NK-92 (cell line): ENCODE data around the gene GSTT2B.
"Not testable (repeated sequence)": the region's sequence is repeated elsewhere in the genome, so short reads cannot be mapped to it uniquely, and the experiment has no call there.

ENCODE experiments used
- DNase-seq: peaks from one replicate; lab custom pipeline; 2025; ENCODE audit not compliant: unreplicated experiment; lab: John Stamatoyannopoulos, UW

Gene GSTT2B

DNA sequence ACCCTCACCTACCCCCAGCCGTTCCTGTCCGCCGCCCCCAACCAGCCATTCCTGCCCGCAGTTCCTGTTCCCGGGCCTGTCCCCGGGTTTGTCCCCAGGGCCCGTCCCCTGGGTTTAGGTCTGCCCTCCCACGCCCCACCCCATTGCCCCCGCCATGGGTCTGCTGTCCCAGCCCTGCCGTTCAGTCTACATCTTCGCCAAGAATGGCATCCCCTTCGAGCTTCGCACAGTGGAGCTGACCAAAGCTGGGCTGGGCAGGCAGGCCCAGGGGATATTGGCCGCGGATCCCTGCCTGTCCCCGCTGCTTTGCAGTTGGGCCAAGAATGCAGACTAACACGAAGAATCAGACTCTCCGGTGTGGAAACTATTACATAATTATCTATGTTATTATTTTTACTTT, 11.2 kb downstream of the GSTT2B start:
- DNase-seq: not testable (repeated sequence)

DNA sequence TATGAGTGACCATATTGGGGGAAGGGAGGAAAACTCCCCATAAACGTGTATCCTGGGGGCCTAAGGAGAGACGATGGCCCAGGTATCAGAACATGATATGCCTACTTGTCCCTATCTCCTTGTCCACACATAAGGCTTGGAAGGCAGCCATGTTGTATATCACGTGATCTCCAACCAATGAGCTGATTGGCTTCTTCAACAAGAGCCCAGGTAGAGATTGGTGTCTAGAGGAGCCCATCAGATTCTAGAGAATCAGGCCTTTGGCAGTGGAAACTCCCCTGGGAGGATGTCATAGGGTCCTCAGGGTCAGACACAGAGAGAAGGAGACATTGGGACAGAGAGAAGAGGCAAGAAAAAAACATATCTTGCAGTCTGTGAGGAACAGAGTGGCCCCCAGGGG, 13.6 kb downstream of the GSTT2B start:
- DNase-seq: not testable (repeated sequence)

DNA sequence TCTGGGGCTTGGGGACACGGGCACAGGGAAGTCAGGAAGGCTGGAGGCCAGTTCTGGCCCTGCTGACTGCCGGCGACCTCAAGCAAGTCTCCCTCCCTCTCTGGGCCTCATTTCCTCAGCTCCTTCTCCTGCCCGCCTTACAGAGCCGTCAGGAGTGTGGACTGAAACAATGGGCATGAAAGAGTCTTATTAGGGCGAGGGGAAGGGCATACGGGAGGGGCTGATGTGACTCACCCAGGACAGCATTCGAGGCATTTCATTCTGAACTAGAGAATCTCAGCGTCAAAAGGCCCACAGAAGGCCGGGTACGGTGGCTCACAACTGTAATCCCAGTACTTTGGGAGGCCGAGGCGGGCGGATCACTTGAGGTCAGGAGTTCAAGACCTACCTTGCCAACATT, 20.8 kb downstream of the GSTT2B start:
- DNase-seq: not testable (repeated sequence)

DNA sequence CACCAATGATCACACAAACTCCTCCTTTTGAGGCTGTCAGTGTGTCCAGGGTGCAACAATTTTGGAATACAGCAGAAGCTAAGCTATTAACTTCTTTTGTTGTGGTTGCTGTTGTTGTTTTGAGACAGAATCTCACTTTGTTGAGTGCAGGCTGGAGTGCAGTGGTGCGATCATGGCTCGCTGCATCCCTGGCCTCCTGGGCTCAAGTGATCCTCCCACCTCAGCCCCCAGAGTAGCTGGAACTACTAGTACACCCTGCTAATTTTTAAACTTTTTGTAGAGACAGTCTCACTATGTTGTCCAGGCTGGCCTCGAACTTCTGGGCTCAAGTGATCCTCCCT, 22.0 kb downstream of the GSTT2B start:
- DNase-seq: no peak

DNA sequence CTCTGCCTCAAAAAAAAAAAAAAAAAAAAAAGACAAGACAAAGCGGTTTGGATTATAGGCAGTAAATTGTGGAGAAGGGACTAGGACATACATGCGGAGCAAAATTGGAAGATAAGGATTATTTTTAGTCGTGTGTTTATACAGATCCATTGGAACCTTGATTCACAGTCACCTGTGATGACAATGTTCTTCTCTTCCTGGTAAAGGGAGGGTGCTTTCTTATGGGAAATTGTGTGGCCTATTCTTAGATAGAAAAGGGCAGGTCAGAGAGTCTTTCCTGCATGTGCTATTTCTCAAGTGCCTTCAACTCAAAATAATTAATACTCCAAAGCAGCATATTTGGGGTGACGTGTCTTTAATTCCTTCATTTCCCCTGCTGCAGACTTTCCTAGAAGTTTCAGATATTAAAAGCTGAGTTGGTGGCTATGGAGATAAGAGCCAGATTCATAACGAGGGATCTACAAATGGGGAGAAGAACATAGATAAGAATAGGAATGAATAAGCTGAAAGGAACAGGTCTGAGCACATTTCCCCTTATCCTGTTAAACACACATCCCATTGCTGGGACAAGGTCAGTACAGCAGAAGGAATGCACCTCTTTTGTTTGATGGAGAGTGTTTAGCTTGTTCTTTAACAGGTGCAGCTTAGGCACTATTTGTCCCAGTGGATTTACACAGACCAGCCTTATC, 22.5 kb downstream of the GSTT2B start:
- no peak for DNase-seq

DNA sequence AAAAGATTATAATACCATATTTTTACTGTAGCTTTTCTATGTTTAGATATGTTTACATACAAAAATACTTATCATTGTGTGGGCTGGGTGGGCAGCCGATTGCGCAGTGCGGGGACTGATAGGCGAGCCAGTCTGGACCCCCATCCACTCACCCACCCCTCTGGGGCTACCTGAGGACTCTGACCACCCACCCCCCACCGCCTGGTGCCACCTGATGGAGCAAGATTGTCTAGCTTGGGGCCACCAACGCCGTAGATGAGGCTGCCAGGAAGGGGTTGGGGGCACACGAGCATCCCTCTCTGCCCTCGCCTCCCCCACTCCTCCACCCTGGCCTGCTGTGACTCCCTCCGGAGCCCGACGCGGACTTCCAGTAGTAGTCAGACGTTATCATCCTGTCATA, 34.4 kb downstream of the GSTT2B start:
- DNase-seq: no peak

DNA sequence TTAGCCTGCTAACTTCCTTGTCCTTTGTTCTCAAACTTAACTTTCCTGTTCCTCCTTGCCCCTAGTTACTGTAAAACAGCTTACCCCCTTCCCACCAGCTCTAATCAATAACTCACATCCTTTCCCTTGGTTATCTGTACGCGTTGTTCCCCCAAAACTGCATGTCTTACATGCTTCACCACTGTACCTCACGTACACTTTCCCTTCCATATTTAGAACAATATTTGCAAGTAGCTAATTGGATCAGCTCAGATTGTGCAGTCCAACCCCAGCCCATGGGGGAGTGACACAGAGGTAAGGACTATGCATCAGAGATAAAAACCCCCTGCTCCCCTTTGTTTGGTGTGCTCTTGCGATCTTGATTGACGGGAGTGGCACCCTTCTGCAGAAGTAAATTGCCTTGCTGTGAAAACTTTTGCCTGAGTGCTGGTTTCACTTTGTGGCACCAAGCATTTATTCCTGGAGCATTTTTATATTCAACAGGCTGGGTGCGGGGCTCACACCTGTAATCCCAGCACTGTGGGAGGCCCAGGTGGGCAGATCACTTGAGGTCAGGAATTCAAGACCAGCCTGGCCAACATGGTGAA, 35.9 kb downstream of the GSTT2B start:
- DNase-seq: no peak

DNA sequence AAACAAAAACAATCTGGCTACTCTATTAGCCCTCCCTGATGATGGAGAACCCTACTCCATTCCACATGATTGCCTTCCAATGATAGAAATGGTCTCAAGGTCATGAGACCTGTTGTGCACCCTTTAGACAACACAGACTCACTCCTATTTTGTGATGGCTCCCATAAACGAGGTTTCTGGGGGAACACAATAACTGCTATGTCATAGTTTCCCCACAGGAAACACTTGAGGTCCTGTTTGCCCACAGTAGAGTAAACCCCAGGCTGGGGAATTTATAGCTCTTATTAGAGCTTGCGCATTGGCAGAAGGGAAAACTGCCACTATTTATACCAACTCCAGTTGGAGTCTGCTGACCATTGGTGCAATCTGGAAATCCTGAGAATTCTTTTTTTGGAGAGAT, 38.1 kb downstream of the GSTT2B start:
- no peak for DNase-seq

DNA sequence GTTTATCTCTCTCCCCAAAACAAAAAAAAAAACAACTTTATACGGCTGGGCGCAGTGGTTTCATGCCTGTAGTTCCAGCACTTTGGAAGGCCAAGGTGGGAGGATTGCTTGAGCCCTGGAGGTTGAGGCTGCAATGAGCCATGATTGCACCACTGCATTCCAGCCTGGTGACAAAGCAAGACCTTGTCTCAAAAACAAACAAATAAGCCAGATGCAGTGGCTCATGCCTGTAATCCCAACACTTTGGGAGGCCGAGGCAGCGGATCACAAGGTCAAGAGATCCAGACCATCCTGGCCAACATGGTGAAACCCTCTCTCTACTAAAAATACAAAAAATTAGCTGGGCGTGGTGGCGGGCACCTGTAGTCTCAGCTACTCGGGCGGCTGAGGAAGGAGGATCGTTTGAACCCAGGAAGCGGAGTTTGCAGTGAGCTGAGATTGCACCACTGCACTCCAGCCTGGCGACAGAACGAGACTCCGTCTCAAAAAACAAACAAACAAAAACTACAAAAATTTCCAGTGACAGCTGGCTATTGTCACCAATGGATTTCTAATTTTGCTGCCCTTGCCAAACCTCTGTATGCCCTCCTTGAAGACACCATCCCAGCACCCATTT, 39.3 kb downstream of the GSTT2B start:
- not testable (repeated sequence) for DNase-seq

DNA sequence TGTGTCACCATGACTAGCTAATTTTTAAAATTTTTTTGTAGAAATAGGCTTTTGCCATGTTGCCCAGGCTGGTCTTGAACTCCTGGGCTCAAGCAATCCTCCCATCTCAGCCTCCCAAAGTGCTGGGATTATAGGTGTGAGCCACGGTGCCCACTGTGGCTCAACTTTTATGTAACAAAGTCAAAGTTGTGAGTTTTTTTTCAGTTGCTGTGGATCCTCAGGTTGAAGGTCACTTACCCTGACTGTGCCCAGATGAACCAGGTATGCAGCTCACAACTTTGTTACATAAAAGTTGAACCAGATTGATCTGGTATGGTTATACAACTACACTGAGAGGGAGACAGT, 40.8 kb downstream of the GSTT2B start:
- not testable (repeated sequence) for DNase-seq

DNA sequence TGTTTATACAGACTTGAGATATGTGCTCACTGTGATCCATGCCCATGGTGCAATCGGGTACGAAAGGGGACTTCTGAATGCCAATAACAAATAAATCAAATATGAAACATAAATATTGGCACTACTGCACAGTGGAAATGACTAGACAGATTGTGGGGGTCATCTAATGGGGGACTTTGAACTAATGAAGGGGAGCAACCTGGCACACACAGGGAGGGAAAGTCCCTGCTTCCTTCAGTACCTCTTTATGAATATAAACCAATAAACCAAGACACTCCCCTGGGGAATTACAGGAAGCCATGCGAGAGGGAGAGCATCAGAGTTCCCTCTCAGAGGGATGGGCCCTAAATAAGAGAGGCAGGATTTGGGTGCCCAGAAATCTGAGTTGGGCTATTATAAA, 45.7 kb downstream of the GSTT2B start:
- no peak for DNase-seq

DNA sequence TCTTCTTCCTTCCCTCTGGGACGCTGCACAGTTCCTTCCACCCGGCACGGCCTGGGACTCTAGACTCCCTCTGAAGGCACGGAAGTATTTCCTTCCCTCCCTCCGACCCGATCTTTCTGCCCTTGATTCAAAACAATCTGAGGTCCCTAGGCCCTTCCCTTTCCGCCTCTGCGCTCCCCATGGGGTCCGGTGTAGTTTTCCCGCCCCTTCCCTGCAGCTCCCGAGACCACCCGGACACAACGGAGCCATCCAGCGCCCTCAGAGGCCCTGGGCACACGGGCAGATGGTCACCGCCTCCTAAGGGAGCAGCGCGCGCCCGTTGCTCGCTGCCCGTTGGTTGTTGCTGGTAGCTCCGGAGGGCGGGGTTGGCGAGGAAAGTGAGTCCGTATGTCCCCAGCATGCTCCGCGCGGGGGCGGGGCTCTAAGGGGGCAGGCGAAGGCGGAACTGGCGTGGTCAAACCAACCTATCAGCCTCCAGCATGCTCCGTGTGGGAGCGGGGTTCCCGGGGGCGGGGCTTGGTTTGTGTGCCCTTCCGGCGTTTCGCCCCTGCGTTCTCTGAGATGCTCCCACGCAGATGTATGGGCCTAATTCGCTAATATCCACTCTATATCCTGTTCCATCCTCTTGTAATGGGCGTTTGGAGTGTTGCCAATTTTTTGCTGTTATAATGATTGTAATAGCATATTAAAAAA, 47.2 kb downstream of the GSTT2B start:
- peak; percentile 90 for DNase-seq

DNA sequence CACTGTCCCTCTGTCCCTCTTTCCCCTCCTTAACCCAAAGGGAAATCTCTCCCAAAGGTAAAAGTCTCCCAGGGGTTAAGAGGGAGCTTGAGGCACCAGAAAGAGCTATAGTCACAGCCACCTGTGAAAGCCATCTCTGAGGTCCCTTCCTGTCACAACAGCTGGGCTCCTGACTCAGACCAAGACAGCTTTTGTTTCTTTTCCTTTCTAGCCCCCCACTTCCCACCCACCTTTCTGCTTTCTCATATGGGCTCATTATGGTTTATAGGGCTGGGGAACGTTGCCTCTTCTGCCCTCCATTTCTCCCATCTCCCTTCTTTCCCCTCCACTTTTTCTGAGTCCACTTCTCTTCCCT, 47.7 kb downstream of the GSTT2B start:
- DNase-seq: no peak

DNA sequence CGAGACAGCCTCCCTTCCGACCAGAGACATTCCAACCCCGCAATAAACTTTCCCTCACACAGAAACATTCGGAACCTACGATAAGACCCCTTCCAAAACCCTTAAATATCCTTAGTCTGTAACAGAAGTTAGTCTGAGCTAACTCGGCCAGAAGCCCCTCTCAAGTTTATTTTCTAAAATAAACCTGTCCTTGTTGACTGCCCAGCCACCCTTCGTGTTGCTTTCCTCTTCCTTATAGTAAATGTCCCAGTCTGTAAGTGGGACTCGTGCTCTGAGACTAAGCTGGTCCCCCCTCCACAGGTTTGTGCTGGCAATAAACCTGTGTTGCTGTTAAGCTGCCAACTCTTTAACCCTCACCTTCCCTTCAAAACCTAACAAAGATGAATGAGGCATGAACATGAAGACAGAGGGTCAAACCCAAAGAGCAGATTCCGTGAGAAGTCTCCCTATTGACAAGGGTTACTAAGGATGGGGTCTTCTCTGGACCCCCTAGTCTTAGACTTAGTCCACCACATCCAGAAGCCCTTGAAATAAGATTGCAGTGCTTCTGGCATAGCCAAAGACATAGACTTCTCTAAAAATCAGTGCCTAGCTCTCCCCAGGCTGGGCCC, 48.6 kb downstream of the GSTT2B start:
- no peak for DNase-seq

DNA sequence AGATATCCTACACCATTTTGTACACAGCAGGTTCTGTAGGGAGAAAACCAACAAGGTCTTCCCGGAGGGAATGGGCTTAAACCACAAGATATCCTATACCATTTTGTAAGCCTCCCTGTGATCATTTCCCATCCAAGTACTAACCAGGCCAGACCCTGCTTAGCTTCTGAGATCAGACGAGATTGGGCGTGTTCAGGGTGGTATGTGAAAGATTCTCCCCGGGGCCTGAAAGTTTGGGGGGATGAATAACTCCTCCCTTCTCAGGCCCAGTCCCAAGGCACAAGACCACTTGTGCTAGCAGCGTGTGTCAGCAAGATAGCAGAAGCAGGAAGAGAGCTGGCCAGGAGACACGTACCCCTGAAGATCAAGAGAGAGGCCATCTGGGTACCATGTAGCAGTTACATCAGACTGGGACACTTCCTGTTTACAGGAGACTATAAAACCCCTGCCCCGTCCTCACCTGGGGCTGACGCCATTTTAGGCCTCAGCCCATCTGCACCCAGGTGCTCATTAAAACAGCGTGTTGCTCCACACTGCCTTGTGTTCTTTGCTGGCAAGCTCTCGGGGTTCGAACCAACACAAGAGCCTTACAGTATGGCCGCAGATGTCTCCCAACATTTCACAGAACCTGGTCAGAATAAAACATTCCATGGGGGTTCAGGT, 49.5 kb downstream of the GSTT2B start:
- DNase-seq: no peak

DNA sequence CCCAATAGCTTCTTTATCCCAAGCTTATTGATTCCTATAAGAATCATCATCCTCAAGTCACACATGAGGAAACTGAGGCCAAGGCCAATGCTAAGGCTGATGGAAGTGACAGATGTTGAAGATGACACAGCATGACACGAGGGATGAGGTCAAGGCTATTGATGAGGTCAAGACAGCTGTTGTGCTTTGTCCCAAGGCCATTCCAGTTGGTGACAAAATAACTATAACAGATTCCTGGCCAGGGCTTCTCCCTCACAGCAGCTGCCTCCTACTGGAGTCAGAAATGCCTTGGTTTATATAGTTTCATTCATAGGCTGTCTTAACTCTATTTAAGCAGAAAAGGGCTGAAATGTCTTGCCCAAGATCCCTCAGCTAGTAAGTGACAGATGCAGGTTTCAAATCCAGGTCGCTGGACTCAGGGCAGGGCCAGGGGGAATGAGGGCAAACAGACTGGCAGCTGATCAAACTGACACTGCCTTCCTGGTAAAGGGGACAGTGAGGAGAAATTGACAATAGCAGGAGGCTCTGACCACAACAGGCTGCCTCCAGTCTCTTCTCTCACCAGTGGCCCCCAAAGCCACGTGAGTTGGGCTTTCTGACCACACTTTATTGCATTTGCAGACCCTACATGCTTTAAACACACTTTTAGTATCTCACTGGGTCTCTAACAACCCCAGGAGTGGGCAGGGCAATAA, 50.4 kb downstream of the GSTT2B start:
- no peak for DNase-seq

DNA sequence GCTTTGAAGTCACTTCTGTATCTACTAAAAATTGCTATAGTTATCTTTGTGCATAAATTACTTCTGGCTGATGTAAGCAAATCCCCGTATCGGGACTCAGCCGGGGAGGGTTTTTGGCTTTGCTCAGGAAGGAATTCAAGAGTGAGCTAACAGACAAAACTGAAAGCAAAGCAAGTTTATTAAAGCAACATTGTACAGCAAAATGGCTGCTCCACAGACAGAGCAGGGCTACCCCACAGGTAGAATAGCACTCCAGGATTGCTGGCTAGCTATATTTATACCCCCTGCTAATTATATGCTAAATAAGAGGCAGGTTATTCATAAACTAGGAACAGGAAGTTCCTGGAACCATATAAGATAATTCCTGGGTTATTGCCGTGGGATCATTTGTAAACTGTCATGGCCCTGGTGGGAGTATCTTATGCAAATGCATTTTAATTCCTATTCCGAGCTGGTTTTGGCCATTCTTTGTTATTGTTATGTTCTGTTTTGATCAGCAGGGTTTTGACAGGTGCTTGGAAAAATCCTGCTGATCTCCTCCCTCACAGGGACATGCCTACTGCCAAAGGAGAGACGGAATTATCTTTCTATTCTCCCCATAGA, 51.6 kb downstream of the GSTT2B start:
- DNase-seq: no peak

DNA sequence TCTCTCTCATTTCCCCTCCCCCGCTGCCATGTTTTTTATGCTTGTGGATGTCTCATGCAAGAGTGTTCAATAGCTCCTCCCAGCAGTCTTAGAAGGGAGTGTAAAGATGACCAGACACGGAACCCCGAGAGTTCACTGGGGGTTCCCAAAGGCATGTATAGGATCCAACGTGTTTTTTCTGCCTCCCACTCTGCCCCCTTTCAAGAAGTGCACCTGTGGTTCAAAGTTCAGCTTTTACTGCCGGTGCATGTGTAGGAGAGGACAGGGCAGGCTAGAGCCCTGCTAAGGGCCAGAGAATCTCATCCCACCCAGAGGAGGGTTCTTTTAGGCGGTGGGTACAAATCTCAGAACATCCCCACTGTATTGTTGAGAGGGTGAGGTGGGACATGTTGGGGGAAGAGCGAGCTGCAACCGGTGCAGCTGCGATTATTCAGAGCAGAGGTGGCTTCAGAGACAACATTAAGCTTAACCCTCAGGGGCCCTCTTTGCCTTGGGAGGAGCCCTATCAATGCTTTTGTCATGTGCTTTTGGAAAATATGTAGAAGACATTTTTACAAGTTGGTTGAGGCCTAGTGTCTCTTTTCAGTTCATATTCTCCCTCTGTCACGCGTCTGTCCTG, 52.3 kb downstream of the GSTT2B start:
- DNase-seq: no peak

DNA sequence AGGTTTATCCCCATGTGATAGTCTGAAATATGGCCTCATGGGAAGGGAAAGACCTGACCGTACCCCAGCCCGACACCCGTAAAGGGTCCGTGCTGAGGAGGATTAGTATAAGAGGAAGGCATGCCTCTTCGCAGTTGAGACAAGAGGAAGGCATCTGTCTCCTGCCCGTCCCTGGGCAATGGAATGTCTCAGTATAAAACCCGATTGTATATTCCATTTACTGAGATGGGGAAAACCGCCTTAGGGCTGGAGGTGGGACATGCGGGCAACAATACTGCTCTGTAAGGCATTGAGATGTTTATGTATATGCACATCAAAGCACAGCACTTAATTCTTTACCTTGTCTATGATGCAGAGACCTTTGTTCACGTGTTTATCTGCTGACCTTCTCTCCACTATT, 53.6 kb downstream of the GSTT2B start:
- not testable (repeated sequence) for DNase-seq
